AG04450 (cell line): ENCODE results near the gene UNC45B. TPM values are rescaled to one million over a fixed set of nuclear protein-coding genes. Genes with fewer than 3 reads are reported as not detected.

Source experiments
- CTCF ChIA-PET: fragments of 300-600, 350-600 bp; formaldehyde crosslinking; extraction: SDS; loops from one replicate; lab custom pipeline; 2022; ENCODE audit warnings: antibody characterized with exemption, inconsistent platforms; lab: Charles Lee
- POLR2A ChIA-PET: fragments of 350-600 bp; formaldehyde crosslinking; extraction: SDS; loops from one replicate; lab custom pipeline; 2021; ENCODE audit warnings: antibody characterized with exemption, inconsistent platforms; lab: Yijun Ruan, JAX
- DNase-seq: peaks from one replicate; pipeline ENCODE4 v3.0.0-alpha.2; 2011; ENCODE audit warnings: low read depth, low spot score
- H3K27ac ChIP-seq: one replicate; pipeline ENCODE4 v1.5.1; 2012; ENCODE audit warnings: low read depth, low read length, control low read depth
- H3K27me3 ChIP-seq: one replicate; pipeline ENCODE4 v1.6.0; 2012; ENCODE audit warnings: low read length; ENCODE audit not compliant: control insufficient read depth, insufficient read depth
- H3K4me3 ChIP-seq: 2 replicates; pipeline ENCODE4 v1.5.1; 2011; ENCODE audit warnings: mild to moderate bottlenecking, low read depth, low read length, control low read depth
- H3K9me3 ChIP-seq: 2 replicates; pipeline ENCODE4 v1.5.1; 2012; ENCODE audit warnings: low read length; ENCODE audit not compliant: control insufficient read depth, insufficient read depth
- polyA plus RNA-seq: library from polyadenylated mRNA; depleted of rRNA; stranded (reverse); fragments of >200 nt; gene quantifications from 2 replicates; pipeline ENCODE4 v1.2.3, GENCODE V29; 2011
- TF ChIP-seq, protein P1 (sequence below): IDR thresholded peaks from 2 replicates; pipeline ENCODE4 v1.5.1; 2011; ENCODE audit warnings: low read depth, low read length, control low read depth, inconsistent platforms

Gene UNC45B
- polyA plus RNA-seq, 1 experiment: not detected

DNA sequence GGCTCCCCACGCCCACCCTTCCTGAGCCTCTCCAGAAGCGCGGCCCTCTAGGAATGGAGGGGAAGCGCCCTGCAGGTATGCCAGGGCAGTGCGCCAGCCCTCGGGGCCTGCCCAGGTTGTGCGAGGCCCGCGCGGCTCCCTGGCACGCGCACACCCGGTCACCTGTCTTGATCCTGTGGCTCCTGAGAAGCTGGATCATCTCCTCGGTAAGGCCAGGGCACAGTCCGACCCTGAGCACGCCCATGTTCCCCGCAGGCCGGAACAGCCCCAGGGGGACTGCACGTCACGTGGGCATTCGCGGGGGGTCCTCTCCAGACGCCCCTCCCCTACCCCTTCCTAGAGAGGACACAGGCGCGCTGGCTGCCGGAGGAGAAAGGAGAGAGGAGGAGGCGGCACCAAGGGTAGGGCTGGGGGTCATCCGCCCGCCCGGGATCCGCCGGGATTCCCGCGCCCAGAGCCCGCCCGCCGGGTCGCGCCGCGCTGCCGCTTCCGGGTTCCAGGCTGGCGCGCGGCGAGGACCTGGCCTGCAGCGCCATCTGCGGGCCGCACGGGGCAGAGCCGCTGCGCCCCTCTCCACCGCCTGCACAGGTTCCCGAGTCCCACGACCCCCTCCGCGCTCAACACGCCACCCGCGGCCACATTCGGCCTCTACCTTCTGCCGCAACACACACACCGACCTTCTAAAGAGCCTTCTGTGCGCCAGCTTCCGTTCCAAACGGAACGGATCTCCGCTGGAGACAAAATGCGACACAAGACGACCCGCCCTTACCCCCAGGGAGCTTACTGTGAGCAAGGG lies 28.0 kb upstream of the UNC45B start, which contains the start of gene RAD51D:
Gene RAD51D, minus strand, starts transcription at position 491 of the 796 bp plus-strand sequence. Its CDS starts 247 bp downstream, at position 244.
- peak; percentile 15 for DNase-seq
- Histone ChIP-seq H3K27ac (peak within 1 kb of the TSS; percentile 39), H3K4me3 (peak within 1 kb of the TSS; percentile 85), H3K27me3 (no peaks in the 10 kb centered on the region), H3K9me3 (peaks cover 3% of the 10 kb centered on the region; the same call in 1 of the 2 replicates)
- ChIA-PET CTCF (interaction anchor here (0.5 to 3.7 kb wide), 32 partner anchors 9 to 758 kb away, joined by 3 to 41 read pairs (median 4); no protein-coding TSS in a partner anchor), POLR2A (interaction anchor here (1.1 to 1.7 kb wide), 2 partner anchors 8 to 97 kb away, joined by 3 to 9 read pairs; no protein-coding TSS in a partner anchor)
- TF ChIP-seq, protein P1, sequence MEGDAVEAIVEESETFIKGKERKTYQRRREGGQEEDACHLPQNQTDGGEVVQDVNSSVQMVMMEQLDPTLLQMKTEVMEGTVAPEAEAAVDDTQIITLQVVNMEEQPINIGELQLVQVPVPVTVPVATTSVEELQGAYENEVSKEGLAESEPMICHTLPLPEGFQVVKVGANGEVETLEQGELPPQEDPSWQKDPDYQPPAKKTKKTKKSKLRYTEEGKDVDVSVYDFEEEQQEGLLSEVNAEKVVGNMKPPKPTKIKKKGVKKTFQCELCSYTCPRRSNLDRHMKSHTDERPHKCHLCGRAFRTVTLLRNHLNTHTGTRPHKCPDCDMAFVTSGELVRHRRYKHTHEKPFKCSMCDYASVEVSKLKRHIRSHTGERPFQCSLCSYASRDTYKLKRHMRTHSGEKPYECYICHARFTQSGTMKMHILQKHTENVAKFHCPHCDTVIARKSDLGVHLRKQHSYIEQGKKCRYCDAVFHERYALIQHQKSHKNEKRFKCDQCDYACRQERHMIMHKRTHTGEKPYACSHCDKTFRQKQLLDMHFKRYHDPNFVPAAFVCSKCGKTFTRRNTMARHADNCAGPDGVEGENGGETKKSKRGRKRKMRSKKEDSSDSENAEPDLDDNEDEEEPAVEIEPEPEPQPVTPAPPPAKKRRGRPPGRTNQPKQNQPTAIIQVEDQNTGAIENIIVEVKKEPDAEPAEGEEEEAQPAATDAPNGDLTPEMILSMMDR: peak; percentile 71

GRCh38 chr17:35121315-35121714 lies 26.3 kb upstream of the UNC45B start, which contains the start of gene FNDC8:
Gene FNDC8 (plus strand): TSS chr17:35121615. CDS start chr17:35121694, 79 bp downstream.
- TF ChIP-seq, protein P1: no peak
- ChIA-PET POLR2A (no interaction called here), CTCF (interaction anchor here (0.6 to 3.7 kb wide), 7 partner anchors 8 to 926 kb away, joined by 3 to 41 read pairs (median 5); no protein-coding TSS in a partner anchor)
- no peak for DNase-seq
- H3K4me3 ChIP-seq: no peak within 1 kb of the TSS
- no peak within 1 kb of the TSS for H3K27ac ChIP-seq
- H3K9me3 ChIP-seq: peaks cover 3% of the 10 kb centered on the region; the same call in 1 of the 2 replicates
- no peaks in the 10 kb centered on the region for H3K27me3 ChIP-seq

DNA sequence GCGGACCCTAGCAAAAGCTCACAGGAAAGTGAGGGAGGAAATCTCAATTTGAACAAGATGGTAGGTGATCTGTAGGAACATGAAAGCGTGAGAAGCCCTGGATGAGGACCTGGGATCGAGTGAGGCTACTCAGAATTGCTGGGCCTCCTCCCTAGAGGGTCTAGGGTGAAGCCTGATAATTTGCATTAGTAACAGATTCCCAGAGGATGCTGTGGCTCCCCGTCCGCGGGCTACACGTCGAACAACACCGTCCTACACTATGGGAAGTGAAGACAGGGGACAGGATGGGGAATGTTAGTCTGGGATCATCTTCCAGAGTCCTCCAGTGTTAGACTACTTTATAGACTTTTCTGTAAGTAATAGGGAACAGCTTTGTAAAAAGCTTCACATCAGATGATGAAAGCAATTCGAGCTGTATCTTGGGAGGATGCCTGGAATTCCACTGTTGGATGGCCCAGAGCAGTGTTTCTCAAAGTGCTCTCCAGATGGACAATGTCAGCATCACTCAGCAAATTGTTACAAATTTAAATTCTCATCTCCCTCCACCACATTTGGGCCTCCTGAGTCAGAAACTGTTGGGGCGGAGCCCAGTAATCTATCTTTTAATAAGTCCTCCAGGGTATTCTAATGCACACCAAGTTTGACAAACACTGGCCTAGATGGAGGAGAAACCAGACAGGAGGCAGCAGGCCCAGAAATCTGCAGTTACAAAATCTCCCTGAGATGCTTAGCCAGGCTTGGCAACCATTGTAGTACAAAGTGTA lies 19.7 kb upstream of the UNC45B start:
- ChIA-PET POLR2A (interaction anchor here (0.7 to 2.2 kb wide), 14 partner anchors 9 to 876 kb away, joined by 3 to 9 read pairs (median 4); partner anchors contain the start of genes CCT6B, LIG3, NLE1 and RAD51D), CTCF (interaction anchor here (0.8 to 3.8 kb wide), 10 partner anchors 8 to 146 kb away, joined by 3 to 26 read pairs (median 4); partner anchors contain the start of genes NLE1 and RAD51D)

DNA sequence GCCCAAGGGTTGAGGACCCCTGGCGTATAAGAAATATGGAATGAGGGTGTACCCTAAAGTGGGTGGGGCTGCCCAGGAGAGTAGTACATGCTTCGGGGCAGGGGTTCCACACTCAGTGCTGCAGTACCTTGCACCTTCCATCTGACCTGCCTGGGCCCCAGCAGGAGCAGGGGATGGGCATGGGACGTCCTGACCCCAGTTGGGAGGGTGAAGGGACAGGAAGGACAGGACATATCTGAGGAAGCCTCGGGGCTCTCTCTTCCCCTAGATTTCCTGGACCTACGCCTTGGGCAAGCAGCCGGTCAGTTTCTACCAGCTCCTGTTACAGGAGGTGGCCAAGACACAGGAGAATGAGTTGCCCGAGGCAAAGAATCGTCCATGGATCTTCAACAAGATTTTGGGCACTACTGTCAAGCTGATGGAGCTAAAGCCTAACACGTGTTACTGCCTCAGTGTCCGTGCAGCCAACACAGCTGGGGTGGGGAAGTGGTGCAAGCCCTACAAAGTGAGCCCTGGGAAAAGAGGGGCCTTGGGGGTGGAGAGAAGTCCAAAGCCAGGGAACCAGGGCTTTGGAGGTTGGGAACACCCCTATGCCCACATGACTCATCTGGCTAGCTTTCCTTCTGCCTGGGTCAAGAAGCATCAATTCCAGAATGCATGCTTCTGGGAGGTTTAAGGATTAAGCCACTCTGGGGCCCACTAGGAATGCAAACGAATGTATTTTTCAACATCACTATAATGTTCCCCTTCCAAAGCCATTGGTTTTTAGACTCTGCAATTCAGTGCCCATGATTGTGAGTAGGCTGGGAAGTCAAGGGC lies 18.3 kb upstream of the UNC45B start:
- TF ChIP-seq, protein P1: no peak
- H3K4me3 ChIP-seq: no peak overlapping the region
- H3K9me3 ChIP-seq: no peaks in the 10 kb centered on the region; the same call in 1 of the 2 replicates
- H3K27me3 ChIP-seq: no peaks in the 10 kb centered on the region
- POLR2A ChIA-PET: interaction anchor here (1.2 to 2.2 kb wide), 3 partner anchors 12 to 114 kb away, joined by 5 to 13 read pairs (median 9); partner anchors contain the start of gene SLFN5
- CTCF ChIA-PET: interaction anchor here (2.1 to 3.8 kb wide), 4 partner anchors 10 to 39 kb away, joined by 5 to 26 read pairs (median 16); partner anchors contain the start of genes NLE1 and RAD51D
- DNase-seq: no peak
- H3K27ac ChIP-seq: peak overlapping the region; percentile 87

More for the DNA sequence above, 19.7 kb upstream of the UNC45B start:
- TF ChIP-seq, protein P1: no peak
- peak overlapping the region; percentile 95 for H3K27ac ChIP-seq
- H3K9me3 ChIP-seq: no peaks in the 10 kb centered on the region; the same call in 1 of the 2 replicates
- H3K27me3 ChIP-seq: no peaks in the 10 kb centered on the region
- DNase-seq: peak; percentile 96
- H3K4me3 ChIP-seq: no peak overlapping the region
